Erythroblast (primary cell): Measurements from ENCODE around the gene RNPS1.
A peak's percentile ranks its signal among the peaks of the same experiment; 100 is the strongest.
"Not testable (repeated sequence)": the region's sequence is repeated elsewhere in the genome, so short reads cannot be mapped to it uniquely, and the experiment has no call there.

Experiments
- DNase-seq, 2 experiments: peaks; one replicate each; lab custom pipeline; 2025; lab: John Stamatoyannopoulos, UW
- GATA1 ChIP-seq: IDR thresholded peaks from 2 replicates; pipeline ENCODE4 v1.6.1; 2011; ENCODE audit warnings: low read depth, mild to moderate bottlenecking, control low read depth, low read length, moderate library complexity
- POLR2A ChIP-seq: IDR thresholded peaks from 2 replicates; pipeline ENCODE4 v1.6.1; 2011; ENCODE audit warnings: mild to moderate bottlenecking, low read length

Gene RNPS1

GRCh38 chr16:2257726-2258125 lies 10.2 kb downstream of the RNPS1 start:
- TF ChIP-seq GATA1 (no peak), POLR2A (no peak)
- no peak for DNase-seq

- TF ChIP-seq GATA1 (no peak), POLR2A (no peak)
- no peak for DNase-seq
Observed at GRCh38 chr16:2256531-2257140, 11.3 kb downstream of the RNPS1 start.

GRCh38 chr16:2253293-2253692 lies 14.6 kb downstream of the RNPS1 start:
- no peak for DNase-seq
- no peak for TF ChIP-seq GATA1
- no peak for TF ChIP-seq POLR2A

- DNase-seq, result no peak
Observed at GRCh38 chr16:2252806-2253148, 15.1 kb downstream of the RNPS1 start.

GRCh38 chr16:2251296-2252111 lies 16.4 kb downstream of the RNPS1 start, which contains the start of gene ECI1:
Gene ECI1, minus strand, starts transcription at chr16:2251587. Its CDS starts 21 bp downstream, at chr16:2251566.
- TF ChIP-seq GATA1, result no peak
- peak; percentile 80 for TF ChIP-seq POLR2A
- peak; percentile 97 to 98 for DNase-seq

More at GRCh38 chr16:2252806-2253148, 15.1 kb downstream of the RNPS1 start:
- TF ChIP-seq POLR2A (no peak), GATA1 (no peak)

- peak; percentile 74 to 81 for DNase-seq
- TF ChIP-seq POLR2A, result no peak
- no peak for TF ChIP-seq GATA1
Observed at GRCh38 chr16:2250652-2251295, 17.2 kb downstream of the RNPS1 start.

- no peak for TF ChIP-seq POLR2A
- DNase-seq, result no peak
Observed at GRCh38 chr16:2246301-2246885, 21.5 kb downstream of the RNPS1 start.

GRCh38 chr16:2244926-2245795 lies 22.8 kb downstream of the RNPS1 start:
- no peak for TF ChIP-seq GATA1
- TF ChIP-seq POLR2A, result no peak
- no peak for DNase-seq

GRCh38 chr16:2244301-2244700 lies 23.6 kb downstream of the RNPS1 start:
- no peak for DNase-seq
- TF ChIP-seq GATA1 (no peak), POLR2A (no peak)

- DNase-seq, result no peak
- TF ChIP-seq GATA1, result no peak
Observed at GRCh38 chr16:2243781-2244180, 24.1 kb downstream of the RNPS1 start.

- TF ChIP-seq GATA1, result no peak
- no peak for TF ChIP-seq POLR2A
- DNase-seq, result peak; percentile 34 to 37
Observed at GRCh38 chr16:2243031-2243528, 24.8 kb downstream of the RNPS1 start.

GRCh38 chr16:2242598-2242997 lies 25.3 kb downstream of the RNPS1 start:
- TF ChIP-seq GATA1 (no peak), POLR2A (no peak)
- no peak for DNase-seq

GRCh38 chr16:2240331-2240730 lies 27.6 kb downstream of the RNPS1 start:
- not testable (repeated sequence) for DNase-seq
